ENCODE measurements around the gene CAPZB.

Gene CAPZB

DNA sequence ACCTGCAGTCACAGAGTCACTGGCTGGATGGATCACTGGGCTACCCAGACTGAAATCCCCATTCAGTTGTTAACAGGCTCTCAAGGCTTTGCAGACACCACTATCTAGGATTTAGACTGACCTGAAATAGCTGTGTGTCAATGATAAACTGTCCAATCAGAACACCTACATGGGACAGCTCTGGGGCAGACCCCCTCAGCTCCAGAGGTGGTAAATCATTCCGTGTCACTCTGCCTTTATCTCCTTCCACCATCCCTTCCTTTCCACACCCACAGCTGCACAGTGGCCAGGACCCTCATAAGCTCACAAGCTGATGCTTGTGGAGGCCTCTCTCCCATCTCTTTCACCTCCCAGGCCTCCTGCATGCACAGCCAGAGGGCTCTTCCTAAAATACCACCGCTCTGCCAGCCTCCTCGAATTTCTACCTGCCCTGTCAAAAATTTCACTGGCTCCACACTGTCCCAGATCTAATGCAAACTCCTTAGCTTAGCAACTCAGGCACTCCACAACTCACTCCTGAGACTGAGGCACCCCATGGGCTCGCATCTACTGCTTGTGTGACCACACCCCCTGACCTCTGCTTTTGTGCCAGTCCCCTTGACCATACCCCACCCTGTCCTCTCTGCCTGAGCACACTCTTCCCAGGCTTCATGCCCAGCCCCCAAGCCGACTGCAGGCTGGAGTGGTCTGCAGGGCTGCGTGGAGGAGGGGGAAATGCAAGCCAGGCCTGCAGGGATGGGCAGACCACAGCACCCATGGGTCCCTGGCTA is 5.8 kb downstream of the CAPZB start:
- TF ChIP-seq, protein P1, sequence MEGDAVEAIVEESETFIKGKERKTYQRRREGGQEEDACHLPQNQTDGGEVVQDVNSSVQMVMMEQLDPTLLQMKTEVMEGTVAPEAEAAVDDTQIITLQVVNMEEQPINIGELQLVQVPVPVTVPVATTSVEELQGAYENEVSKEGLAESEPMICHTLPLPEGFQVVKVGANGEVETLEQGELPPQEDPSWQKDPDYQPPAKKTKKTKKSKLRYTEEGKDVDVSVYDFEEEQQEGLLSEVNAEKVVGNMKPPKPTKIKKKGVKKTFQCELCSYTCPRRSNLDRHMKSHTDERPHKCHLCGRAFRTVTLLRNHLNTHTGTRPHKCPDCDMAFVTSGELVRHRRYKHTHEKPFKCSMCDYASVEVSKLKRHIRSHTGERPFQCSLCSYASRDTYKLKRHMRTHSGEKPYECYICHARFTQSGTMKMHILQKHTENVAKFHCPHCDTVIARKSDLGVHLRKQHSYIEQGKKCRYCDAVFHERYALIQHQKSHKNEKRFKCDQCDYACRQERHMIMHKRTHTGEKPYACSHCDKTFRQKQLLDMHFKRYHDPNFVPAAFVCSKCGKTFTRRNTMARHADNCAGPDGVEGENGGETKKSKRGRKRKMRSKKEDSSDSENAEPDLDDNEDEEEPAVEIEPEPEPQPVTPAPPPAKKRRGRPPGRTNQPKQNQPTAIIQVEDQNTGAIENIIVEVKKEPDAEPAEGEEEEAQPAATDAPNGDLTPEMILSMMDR (IDR thresholded peaks at IDR 0.05; ENCODE audit: extremely low read depth, insufficient read depth, missing control alignments), result no peak
- DNase-seq (ENCODE audit: low spot score), result no peak
- in situ Hi-C loops (cut with MboI; ENCODE audit: low pct_unique_long_range_greater_than_20kb, low sequenced_read_pairs, unreplicated experiment), result no loop called here

DNA sequence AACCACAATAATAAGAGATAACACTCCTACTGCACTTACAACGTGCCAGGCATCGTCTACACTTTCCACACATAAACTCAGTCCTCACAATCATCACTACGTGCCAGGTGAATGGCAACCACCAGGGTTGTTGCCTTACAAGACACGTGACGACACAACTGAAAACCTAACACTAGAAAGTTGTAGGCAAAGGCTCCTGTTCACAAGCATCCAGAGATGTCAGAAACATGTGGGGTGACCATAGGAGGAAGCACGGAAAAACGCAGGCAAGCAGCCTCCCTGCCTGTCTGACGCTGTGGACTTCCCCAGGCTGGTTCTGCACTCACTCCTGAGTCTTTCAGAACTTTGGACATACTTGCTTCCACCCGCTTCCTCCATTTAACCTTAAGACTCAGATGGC is 7.0 kb downstream of the CAPZB start:
- TF ChIP-seq, protein P1 (IDR thresholded peaks at IDR 0.05; ENCODE audit: extremely low read depth, insufficient read depth, missing control alignments), result no peak
- in situ Hi-C loops (cut with MboI; ENCODE audit: low pct_unique_long_range_greater_than_20kb, low sequenced_read_pairs, unreplicated experiment), result no loop called here
- DNase-seq (ENCODE audit: low spot score), result no peak

DNA sequence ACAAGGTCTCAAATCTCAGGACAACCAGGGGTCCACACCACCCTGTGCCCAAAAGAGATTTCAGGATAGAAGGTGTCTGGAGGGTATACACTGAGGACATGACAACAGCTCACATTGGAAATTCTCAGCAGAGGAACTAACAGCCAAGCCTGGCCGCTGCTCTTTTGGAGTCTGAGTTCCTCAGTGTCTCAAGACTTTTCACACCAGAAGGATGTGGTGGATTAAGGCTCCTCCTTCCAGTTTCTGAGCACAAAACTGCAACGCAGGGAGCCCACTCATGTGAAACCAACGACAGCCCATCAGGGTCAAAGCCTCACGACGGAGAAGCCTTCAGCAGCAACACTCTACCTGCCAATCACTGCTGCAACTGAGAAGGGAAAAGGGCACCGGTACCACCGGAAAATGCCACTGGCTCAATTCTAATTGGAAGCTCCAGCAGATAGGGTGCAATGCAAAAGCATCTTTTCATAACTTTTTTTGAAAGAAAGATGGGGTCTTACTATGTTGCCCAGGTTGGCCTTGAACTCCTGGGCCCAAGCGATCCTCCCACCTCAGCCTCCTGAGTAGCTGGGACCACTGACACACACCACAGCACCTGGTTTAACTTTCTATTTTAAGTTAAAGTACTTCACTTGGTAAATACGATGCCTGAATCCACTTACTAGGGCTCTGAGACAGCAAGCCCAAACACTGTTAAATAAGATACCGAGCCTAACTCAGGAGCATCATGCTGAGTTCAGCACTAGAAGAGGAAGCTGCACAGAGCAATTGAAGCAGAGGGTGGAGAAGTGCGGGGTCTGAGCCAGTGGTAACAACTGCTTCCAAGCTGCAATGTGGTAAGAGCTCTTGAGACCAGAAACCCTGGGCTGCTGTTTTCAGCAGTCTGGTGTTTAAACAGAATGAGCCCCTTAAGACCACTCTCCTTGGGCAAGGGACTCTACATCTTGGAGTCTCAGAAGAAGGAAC is 7.8 kb downstream of the CAPZB start:
- DNase-seq (ENCODE audit: low spot score), result peak; percentile 61
- TF ChIP-seq, protein P1 (IDR thresholded peaks at IDR 0.05; ENCODE audit: extremely low read depth, insufficient read depth, missing control alignments), result no peak
- in situ Hi-C loops (cut with MboI; ENCODE audit: low pct_unique_long_range_greater_than_20kb, low sequenced_read_pairs, unreplicated experiment), result no loop called here

DNA sequence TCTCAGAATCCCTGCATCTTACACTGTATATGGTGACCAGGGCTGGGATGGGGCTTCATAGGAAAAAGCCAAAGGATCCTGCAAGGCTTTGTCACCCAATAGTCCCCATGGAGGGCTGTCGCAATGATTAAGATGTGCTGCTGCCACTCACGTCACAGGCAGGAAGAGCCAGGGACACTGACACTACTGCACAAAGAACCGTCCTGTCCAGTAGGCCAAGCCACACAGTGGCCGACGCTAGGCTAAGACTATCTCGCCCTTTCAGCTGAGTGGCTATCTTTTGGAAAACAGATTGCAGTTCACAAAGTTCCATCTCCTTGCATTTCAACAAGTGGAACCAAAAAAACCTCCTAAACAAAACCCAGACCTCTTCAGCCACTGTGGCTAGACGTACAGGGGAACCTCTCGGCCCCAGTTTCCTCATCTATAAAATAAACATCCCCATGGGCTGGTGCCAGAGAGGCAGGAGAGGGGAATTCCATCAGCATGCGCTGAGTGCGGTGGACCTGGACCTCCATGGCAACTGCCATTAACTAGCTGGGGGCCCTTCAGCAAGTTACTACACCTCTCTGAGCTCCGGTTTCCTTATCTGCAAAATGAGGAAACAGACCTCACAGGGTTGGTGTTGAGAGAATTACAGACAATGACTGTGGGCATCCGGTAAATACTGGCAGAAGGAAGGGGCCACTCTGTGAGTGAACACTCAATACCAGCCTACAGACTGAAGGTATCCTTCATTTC is 8.7 kb downstream of the CAPZB start:
- TF ChIP-seq, protein P1 (IDR thresholded peaks at IDR 0.05; ENCODE audit: extremely low read depth, insufficient read depth, missing control alignments), result no peak
- DNase-seq (ENCODE audit: low spot score), result no peak
- in situ Hi-C loops (cut with MboI; ENCODE audit: low pct_unique_long_range_greater_than_20kb, low sequenced_read_pairs, unreplicated experiment), result no loop called here

DNA sequence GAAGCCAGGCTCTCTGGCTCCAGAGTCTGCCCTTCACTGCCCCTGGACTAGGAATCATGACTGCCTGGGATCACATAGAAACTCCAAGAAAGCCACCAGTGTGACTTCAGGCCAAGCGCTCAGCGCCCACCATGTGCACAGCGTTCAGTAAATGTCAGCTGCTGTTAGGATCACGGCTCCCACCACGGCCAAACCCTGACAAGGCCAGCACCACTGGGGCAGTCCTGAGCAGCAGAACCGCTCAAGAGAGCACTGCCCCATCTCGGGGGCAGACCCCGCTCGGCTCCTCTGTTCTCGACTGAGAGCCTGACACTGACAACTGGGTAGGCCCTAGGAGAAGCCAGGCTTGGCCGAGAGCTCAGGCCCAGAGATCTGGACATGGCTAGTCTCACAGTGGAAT is 10.0 kb downstream of the CAPZB start:
- in situ Hi-C loops (cut with MboI; ENCODE audit: low pct_unique_long_range_greater_than_20kb, low sequenced_read_pairs, unreplicated experiment), result no loop called here
- DNase-seq (ENCODE audit: low spot score), result no peak
- TF ChIP-seq, protein P1 (IDR thresholded peaks at IDR 0.05; ENCODE audit: extremely low read depth, insufficient read depth, missing control alignments), result no peak

- in situ Hi-C loops (cut with MboI; ENCODE audit: low pct_unique_long_range_greater_than_20kb, low sequenced_read_pairs, unreplicated experiment), result no loop called here
- DNase-seq (ENCODE audit: low spot score), result no peak
- TF ChIP-seq, protein P1 (IDR thresholded peaks at IDR 0.05; ENCODE audit: extremely low read depth, insufficient read depth, missing control alignments), result no peak
These were observed 13.2 kb downstream of the CAPZB start for GRCh38 chr1:19472174-19472573.

All from GM13977 (cell line).